GM11168 (cell line): ENCODE results near the gene HMGN2.

Experiments
- in situ Hi-C: fragments of 300-500 bp; cut with MboI; formaldehyde crosslinking; loops from one replicate; pipeline ENCODE4 v1.12.0; 2022; ENCODE audit warnings: low sequenced_read_pairs; ENCODE audit not compliant: unreplicated experiment

HMGN2 gene

GRCh38 chr1:26472320-26472900 lies at the start of gene HMGN2:
Gene HMGN2, plus strand, starts transcription at chr1:26472440. Its CDS starts 173 bp downstream, at chr1:26472613.
- in situ Hi-C loops, result no loop called here

GRCh38 chr1:26429721-26430120 lies 42.5 kb upstream of the HMGN2 start:
- in situ Hi-C loops, result no loop called here

GRCh38 chr1:26431979-26432695 lies 40.1 kb upstream of the HMGN2 start, which contains the start of gene DHDDS:
Gene DHDDS, plus strand, starts transcription at chr1:26432321. Its CDS starts 625 bp downstream, at chr1:26432946.
- in situ Hi-C loops, result no loop called here

- in situ Hi-C loops, result no loop called here
These were observed 39.4 kb upstream of the HMGN2 start for GRCh38 chr1:26432793-26433192.

- in situ Hi-C loops, result no loop called here
These were observed 38.0 kb upstream of the HMGN2 start for GRCh38 chr1:26434161-26434752.

- in situ Hi-C loops, result no loop called here
These were observed 34.2 kb upstream of the HMGN2 start for GRCh38 chr1:26438041-26438440.

- in situ Hi-C loops, result no loop called here
These were observed 32.0 kb upstream of the HMGN2 start for GRCh38 chr1:26440259-26440658.

GRCh38 chr1:26449868-26450267 lies 22.4 kb upstream of the HMGN2 start:
- in situ Hi-C loops, result no loop called here

- in situ Hi-C loops, result no loop called here
These were observed 21.3 kb upstream of the HMGN2 start for GRCh38 chr1:26450908-26451307.

- in situ Hi-C loops, result no loop called here
These were observed 19.6 kb upstream of the HMGN2 start for GRCh38 chr1:26452459-26453183.

GRCh38 chr1:26459148-26459547 lies 13.1 kb upstream of the HMGN2 start:
- in situ Hi-C loops, result no loop called here

- in situ Hi-C loops, result no loop called here
These were observed 12.6 kb upstream of the HMGN2 start for GRCh38 chr1:26459573-26460031.

- in situ Hi-C loops, result no loop called here
These were observed 3.3 kb upstream of the HMGN2 start for GRCh38 chr1:26468911-26469310.

GRCh38 chr1:26469558-26469957 lies 2.7 kb upstream of the HMGN2 start:
- in situ Hi-C loops, result no loop called here

- in situ Hi-C loops, result no loop called here
These were observed 1.3 kb upstream of the HMGN2 start for GRCh38 chr1:26470878-26471497.

GRCh38 chr1:26471498-26472319 lies 531 bp upstream of the HMGN2 start:
- in situ Hi-C loops, result no loop called here

GRCh38 chr1:26472901-26473845 lies 933 bp downstream of the HMGN2 start:
- in situ Hi-C loops, result no loop called here

GRCh38 chr1:26474818-26475217 lies 2.6 kb downstream of the HMGN2 start:
- in situ Hi-C loops, result no loop called here
